GM18909 (cell line): ENCODE results near the gene SND1.
"Not testable (repeated sequence)": the region's sequence is repeated elsewhere in the genome, so short reads cannot be mapped to it uniquely, and the experiment has no call there.

Experiments used
- ATAC-seq: cut with Tn5 transposase; IDR thresholded peaks from one replicate; pipeline ENCODE4 v1.9.1; 2021; ENCODE audit warnings: mild to moderate bottlenecking; ENCODE audit not compliant: unreplicated experiment, poor library complexity

The SND1 gene

DNA sequence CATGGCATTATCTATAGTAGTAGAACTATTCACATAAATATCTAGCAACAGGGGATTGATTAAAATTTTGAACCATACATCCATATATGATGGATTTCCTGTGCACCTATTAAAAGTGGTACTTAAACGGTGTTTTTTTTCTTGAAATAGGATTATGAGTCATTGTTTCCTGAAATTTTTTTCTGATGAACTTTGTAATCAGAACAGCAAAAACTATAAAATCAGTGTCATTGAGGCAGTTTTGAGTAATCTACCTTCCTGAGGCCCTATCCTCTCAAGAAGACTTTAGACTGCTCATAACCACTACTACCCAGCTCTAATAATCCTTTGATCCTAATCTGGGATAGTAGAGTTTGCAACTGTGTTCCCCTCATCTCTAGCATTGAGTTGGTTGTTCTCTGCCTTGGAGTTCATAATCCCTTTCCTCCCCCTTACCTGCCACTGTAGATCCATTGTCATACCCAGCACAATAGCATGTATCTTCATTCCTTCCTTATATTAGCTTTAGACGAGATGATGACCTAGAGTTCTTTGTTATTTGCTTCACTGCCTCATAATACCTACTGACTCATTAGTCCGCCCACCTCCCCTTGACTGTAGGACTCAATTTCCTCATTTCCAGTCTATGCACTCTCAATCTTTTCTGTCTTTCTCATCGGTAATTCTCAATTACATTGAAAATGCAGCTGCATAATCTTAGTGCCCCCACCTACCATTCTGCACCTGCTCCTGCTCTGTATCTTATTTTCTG is 245.9 kb downstream of the SND1 start:
- ATAC-seq, result no peak

DNA sequence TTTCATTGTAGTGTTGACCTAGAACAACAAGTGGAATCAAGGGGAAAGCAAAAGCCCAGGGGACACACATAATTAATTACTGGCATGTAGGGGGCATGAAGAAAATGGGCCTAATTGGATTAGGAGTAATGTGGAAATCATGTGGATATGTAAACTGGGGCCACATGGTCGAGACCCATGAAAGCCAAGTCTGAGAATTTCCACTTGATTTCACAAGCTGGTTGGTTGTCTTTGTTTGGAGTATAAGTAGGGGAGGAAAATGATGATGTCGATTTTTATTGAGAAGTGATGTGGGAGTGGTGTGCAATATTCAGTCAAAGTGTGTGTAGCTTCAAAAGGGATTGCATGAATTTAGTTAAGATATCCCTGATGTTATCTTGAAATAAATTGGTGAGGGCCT is 247.4 kb downstream of the SND1 start:
- ATAC-seq, result no peak

DNA sequence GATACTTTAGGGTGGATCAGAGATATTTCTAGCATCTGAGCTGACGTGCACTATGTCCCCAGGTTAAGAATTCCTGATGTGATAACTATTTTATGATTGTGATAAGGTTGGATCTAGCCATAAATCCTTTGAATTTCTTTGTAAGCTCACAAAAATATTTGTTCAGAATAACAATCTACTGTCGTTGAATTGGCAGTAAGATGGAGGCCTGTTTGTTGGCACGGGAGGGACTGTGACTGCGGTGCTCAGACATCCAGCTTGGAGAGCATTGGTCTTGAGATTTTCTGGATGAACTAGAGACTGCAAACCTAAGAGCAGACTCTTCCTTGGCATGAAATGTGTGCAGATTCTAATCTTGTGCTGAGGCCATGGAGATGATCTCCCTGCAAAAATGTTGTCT is 248.1 kb downstream of the SND1 start:
- ATAC-seq, result no peak

DNA sequence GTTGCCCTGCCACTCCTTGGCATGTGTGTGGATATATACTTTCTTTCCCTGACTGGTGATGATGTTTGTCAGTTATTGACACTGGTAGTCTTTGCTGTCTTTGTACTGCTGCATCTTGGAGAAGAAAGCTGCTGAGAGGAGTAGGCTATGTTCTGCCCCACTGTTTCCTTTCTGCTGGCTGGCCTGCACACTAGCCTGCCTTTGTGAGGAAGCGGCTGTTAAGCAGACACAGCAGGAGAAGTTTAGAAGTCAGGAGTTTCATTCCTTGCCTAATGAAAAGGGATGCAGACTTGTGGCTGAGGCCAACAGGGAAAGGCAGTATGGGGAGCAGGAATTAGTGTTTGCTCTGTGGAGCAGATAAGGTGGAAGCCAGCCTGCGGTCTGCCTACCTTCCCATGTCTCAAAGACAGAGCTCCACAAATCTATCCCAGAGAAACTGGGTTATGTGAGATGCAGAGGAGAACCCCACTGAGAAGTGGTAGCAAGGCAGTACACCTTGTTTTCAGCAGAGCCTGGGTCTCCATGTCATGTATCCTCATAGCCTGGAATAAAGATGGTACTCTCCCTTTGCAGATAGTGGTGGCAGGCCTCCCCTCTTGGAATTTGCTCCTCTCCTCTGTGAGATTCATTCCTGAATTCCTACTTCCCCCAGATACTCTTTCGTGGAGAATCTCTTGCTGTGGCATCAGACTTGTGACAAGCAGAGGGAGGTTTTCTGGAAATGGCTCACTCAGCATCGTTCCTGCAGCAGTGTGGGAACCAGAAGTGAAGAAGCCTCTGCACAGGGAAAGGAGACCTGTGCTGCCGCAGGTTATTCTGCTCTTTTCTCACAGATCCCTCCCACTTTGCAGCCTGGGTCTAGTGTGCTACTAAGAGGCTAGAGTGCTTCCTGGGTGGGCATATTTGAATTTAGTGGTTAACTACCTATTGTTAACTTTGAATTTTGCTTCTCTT is 249.0 kb downstream of the SND1 start:
- peak; percentile 35 for ATAC-seq

DNA sequence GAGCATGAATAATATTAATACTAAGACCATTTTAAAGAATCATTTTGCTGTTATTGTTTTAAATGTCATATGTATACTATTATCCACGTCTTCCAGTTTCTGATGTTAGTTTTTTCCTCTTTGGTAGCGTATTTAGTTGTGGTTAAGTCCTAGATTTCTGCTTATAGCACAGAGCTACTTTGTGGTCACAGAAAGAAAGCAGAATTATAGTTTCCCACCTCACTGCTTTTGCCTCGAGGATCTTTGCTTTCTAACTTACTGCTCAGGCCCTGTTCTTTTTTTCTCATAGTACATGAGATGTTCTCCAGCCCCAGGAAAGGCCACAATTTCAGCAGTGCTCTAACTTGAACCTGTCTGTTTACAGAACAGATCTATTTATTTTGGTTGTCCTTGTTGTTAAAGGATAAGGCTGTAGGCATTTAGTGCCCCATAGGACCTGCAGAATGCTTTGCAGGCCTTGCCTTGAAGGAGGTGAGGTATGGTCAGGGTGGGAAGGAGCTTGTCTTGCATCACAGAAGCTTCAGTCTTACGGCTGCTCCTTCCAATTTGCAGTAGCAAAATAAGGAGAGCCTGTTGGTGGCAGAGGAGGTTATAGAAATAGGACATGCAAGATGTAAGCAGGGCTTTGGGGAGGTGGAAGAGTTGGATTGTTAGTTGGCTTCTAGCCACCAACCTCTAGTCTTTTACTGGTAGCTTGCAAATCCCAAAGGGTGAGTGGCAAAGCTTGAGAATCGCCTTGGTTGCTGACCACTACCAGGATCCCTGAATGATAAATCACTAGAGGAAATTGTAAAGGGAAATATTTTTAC is 250.1 kb downstream of the SND1 start:
- ATAC-seq, result peak; percentile 35

DNA sequence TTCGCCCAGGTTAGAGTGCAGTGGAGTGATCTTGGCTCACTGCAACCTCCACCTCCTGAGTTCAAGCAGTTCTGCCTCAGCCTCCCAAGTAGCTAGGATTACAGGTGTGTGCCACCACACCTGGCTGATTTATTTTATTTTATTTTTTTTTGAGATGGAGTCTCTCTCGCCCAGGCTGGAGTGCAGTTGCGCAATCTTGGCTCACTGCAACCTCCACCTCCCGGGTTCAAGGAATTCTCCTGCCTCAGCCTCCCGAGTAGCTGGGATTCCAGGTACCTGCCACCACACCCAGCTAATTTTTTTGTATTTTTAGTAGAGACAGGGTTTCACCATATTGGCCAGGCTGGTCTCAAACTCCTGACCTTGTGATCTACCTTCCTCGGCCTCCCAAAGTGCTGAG is 250.8 kb downstream of the SND1 start:
- ATAC-seq, result not testable (repeated sequence)

DNA sequence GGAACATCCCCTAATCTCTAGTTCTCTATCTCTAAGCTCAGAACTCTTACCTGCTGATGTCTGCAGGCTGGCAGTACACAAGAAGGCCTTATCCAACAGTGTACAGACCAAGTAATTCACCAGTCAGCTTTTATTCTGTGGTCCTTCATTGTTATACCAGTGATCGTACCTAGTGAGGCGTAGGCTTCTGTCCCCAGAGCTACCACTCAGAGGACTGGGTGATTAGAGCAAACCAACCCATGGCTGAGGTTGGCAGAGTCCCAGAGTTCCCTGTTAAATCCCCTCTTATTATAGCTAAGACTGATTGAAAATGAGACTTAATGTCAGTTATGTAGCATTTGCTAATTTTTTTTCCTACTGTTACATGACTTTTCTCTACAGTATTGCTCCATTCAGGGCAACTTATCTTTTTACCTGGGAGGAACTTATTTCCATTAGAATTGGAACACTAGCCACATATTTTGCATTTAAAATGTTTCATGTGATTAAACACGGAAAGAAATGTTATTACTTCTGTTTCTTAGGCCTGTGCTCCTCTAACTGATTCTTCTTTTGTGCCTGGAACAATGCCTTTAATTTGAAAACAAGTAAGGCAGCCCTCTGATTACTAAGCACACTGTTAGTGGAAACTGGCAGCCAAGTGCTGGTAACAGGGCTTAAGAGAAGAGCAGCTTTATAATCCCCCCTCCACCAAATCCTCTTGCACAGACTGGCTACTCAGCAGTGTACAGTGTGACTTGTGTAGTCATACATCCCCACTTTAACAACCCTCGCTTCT is 252.1 kb downstream of the SND1 start:
- no peak for ATAC-seq

DNA sequence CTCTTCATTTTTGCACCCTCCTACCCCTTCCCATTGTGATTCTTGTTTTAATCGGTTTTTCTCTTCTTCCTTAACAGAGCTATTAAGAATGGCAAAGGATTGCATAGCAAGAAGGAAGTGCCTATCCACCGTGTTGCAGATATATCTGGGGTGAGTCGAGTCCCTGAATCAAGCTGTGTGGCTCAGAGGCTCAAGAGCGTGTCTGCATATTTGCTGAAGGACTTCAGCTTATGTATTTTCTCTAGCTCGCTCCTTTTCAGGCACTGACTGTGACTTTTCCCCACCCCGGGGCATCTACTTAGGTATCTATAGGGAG is 252.6 kb downstream of the SND1 start:
- ATAC-seq, result no peak

DNA sequence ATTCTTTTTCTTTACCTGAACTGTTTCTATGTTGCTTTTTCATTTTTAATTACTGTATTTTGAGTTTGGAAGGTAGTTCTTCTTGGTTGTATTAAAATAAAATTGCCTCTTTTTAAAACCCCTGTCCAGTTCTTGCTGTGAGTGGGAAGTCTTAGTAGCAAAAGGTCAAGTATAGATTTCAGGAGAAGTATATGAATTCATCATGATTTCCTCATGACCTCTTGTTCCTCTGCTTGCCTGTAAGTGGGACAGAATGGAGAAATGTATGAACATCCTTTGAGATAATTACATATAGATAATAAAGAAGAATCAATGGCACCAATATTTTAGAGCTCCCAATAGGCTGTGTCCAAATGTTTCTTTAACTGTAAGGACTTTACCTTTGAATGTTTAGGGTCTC is 253.0 kb downstream of the SND1 start:
- ATAC-seq, result no peak

DNA sequence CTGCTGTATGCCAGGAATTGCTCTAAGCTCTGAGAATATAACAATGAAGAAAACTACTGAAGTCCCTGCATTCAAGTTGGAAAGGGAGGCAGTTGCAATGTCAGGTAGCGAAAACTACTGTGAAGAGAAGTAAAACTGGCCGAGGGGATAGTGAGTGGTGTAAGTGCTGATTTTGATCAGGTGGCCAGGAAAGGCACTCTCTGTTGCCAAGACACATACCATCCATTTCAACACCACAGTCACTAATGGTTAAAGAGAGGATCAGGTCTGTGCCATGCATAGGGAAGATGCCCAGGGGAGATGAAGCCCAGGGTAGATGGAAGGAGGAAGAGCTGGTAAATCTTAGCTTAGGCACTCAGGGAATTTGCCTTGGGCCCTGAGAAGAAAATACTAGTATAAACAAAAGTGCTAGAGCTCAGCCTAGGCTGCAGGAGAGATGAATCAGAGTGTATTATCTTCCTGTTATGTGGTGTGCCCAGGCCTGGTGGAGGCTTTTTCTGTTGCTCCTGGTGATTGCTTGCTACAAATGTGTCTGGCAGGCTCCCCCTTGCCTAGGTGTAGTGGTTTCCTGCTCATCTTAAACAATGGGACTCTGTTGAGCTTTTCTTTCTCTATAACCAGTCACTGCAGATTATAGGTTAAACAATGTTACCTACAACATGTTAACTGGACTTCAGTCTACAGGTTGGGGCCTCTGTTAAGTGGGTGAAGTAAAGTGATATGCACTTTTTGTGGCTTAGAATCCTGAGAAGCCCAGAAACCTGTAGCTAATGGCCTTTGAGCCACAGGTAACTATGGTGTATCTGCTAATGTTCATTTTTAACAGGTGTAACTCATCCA is 253.7 kb downstream of the SND1 start:
- ATAC-seq, result no peak

DNA sequence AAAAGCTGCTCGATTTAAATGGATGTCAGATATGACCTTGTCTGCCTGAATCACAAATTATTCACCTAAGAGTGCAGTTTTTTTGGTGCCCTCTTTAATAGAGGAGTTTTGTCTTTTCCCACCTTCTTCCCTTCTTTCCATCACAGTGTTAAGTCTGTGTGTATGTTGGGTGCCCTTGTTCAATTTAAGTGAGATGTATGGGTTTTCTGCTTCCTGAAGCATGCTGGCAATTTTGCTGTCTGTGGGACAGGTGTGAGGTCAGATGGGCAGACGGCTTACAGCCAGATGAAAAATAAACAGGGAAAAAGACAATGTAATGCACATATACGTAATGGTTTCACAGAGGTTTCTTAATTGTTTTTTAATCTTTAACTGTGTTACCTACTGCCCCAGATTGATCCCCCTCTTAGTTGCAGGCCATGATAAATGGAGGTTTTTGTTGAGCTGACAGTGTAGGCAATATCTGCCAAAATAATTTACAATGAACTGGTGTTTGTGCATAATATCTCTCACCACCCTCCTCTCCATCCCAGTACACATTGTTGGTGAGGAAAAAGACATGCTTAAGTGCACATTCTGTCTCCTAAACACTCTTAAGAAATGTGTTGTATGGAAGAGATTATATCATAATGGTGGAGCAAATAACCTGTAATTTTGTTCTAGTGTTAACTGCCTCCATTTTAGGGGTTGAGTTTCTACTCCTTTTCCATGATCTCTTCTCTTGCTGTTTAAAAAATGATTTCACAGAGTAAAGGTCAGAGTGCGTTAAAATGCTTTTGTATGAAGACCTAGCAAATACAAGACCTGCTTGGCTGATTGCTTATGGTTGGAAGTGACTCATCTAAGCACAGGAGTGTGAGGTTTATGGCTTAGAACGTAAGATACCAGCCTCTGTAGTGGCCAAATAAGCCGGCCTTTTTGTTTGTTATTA is 255.4 kb downstream of the SND1 start:
- no peak for ATAC-seq

DNA sequence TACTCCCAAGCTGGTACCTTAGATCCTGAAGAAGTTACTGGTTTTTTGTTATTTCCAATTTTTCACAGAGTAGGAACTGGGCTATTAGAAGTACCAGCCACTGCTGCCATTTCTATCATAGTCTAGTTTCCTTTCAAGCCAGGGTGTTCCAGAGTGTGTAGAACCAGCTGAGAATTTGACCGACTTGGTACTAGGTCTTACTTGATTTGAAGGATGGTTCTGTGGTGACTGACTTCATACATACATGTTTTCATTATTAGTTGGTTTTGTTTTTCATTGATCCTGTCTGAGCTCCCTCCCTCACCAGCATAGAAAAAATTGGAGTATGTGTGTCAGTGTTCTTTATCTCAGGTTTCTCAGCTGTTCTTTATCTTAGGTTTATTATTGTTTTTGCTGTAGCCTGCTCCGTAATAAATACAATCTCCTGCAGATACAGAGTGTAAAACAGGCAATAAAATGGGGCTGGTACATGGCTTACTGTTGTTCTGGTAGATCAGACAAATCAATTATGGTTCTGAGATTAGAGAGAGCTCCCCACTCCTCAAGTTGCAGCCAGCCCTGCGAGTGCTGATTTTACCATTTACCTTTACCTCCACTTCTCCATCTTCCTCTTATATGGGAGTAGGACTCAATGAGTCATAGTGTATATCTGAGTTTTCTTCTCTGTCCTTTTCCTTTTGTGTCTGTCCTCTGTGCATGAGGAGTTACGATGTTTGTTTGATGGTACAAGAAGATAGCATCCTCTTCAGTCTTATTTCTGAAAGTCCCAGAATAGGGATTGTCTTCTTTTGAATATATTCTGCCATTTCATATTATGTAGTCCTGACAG is 256.6 kb downstream of the SND1 start:
- no peak for ATAC-seq

DNA sequence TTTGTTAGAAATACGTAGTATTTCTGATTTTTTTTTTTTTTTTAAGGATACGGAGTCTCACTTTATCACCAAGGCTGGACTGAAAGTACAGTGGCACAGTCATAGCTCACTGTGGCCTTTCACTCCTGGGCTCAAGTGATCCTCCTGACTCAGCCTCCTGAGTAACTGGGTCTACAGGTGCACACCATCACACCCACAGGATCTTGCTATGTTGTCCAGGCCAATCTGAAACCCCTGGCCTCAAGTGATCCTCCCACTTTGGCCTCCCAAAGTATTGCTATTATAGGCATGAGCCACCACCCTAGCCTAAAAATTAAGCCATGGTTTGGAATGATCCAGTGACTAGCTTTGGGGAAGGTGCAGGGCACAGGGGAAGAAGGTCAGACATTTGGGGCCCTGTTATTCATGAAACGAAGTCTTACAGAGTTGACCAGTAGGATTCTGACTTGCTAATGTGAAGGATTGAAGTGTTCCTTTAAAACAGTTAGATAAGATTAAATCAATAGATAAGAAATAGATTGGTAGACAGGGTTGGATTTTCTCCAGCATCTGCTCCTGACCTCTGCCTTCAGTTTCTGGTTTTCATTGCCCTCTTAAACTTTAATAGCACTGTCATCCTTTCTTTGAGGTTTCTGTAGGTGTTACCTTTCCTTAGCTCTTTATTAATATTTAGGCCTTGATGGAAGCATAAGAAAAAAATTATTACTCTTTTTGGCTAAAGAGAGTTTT is 257.6 kb downstream of the SND1 start:
- ATAC-seq, result no peak

DNA sequence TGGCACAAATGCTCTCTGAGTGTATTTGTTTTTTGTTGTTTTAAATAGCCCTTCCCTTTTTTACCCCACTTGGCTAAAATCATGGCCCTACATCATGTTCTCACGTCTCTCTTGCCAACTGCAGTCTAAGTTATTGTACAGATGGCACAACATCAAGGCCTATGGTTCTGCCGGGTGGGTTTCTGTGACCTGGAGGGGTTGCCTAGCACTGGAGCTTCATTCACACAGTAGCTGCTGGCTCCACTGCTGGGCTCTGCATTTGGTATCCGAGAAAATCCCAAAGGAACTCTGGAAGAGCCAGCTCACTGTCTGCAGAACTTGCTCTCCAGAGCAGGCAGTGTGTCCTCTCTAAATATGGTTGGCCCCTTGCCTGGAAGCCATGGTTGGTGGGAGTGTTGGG is 258.7 kb downstream of the SND1 start:
- no peak for ATAC-seq

DNA sequence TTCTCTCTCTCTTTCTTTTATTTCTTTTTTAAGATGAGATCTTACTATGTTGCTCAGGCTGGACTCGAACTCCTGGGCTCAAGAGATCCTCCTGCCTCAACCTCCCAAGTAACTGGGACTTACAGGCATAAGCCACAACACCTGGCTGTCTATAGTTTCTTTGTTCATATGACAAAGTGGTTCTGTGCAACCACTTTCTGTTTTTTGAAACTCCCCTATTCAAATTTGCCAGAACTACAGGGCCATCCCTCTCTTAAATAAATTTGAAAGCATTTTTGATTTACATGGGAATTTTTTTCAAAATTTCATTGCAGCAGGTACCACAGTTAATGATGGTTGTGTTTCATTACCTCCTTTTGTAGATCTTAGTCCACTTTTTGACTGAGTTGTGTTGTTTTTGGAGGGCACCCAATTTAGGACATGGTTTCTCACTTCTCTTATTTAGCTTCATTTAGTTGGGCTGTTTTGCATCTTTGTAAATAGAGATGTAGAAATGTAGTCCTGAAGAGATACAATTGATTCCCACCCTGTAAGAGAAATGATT is 260.0 kb downstream of the SND1 start:
- peak; percentile 87 for ATAC-seq

DNA sequence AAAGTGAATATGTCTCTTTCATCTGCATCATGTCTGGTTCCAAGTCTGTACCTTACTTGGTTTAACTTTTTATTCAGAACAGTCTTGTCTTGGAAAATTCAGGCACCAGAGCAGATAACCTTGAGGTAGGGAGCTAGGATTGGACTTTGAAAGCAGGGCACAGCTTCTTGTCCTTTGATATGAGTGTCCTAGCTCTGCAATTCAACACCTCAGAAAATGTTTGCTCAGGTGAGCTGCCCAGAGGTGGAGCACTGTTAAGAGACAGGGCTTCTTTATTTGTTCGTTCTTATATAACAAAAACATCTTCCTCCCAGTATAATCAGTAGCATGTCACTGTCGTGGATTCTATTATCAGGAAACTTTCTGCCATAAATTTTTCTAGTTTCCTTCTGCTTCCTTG is 260.9 kb downstream of the SND1 start:
- no peak for ATAC-seq
